Stimulated activated CD8-positive, alpha-beta memory T cell treated with anti-CD3 and anti-CD28 coated beads, Interleukin-12 subunit alpha, Interleukin-12 subunit beta, amount 100 ng/mL, for 4 hours (primary cell): ENCODE results near the gene EMC1.
"Not testable (repeated sequence)": the region's sequence is repeated elsewhere in the genome, so short reads cannot be mapped to it uniquely, and the experiment has no call there.

Source experiments
- DNase-seq: peaks from one replicate; pipeline ENCODE4 v3.0.0-alpha.2; 2020; ENCODE audit warnings: low read depth

The EMC1 gene

GRCh38 chr1:19260211-19261138 lies 9.2 kb upstream of the EMC1 start:
- no peak for DNase-seq

GRCh38 chr1:19258353-19258752 lies 7.0 kb upstream of the EMC1 start:
- no peak for DNase-seq

- no peak for DNase-seq
Observed at GRCh38 chr1:19257178-19257914, 6.0 kb upstream of the EMC1 start.

GRCh38 chr1:19256301-19256700 lies 5.0 kb upstream of the EMC1 start:
- not testable (repeated sequence) for DNase-seq

GRCh38 chr1:19255288-19255687 lies 4.0 kb upstream of the EMC1 start:
- DNase-seq: no peak

GRCh38 chr1:19254416-19254815 lies 3.1 kb upstream of the EMC1 start:
- no peak for DNase-seq

- no peak for DNase-seq
Observed at GRCh38 chr1:19250629-19251304, 557 bp downstream of the EMC1 start.

- DNase-seq: no peak
Observed at GRCh38 chr1:19240673-19241538, 10.4 kb downstream of the EMC1 start.

GRCh38 chr1:19239876-19240275 lies 11.4 kb downstream of the EMC1 start:
- no peak for DNase-seq

GRCh38 chr1:19234224-19234623 lies 17.1 kb downstream of the EMC1 start:
- no peak for DNase-seq

GRCh38 chr1:19232524-19232846 lies 18.8 kb downstream of the EMC1 start:
- no peak for DNase-seq

- not testable (repeated sequence) for DNase-seq
Observed at GRCh38 chr1:19231736-19232523, 19.4 kb downstream of the EMC1 start.

- no peak for DNase-seq
Observed at GRCh38 chr1:19229828-19230325, 21.4 kb downstream of the EMC1 start.

GRCh38 chr1:19229229-19229628 lies 22.1 kb downstream of the EMC1 start:
- no peak for DNase-seq

- no peak for DNase-seq
Observed at GRCh38 chr1:19222979-19223824, 28.1 kb downstream of the EMC1 start.

- no peak for DNase-seq
Observed at GRCh38 chr1:19222573-19222972, 28.8 kb downstream of the EMC1 start.

GRCh38 chr1:19220991-19221390 lies 30.3 kb downstream of the EMC1 start:
- no peak for DNase-seq

- DNase-seq: no peak
Observed at GRCh38 chr1:19220080-19220846, 31.1 kb downstream of the EMC1 start.

- DNase-seq: no peak
Observed at GRCh38 chr1:19219451-19219850, 31.9 kb downstream of the EMC1 start.
